ENCODE measurements around the gene WDR77.

- TF ChIP-seq CTCF (conservative IDR thresholded peaks at IDR 0.05 in 1 of 2, IDR thresholded peaks at IDR 0.05 in 1 of 2; ENCODE audit: extremely low read depth in 1 of 2, insufficient read depth in 1 of 2, low read depth in 1 of 2, low read length in 2 of 2) = no peak
- TF ChIP-seq EZH2 (IDR thresholded peaks at IDR 0.05; ENCODE audit: borderline replicate concordance, low read length) = no peak
Observed at GRCh38 chr1:111462370-111463028, 13.4 kb upstream of the WDR77 start.
